ENCODE data around the gene PSME4.

Gene PSME4, protein sequence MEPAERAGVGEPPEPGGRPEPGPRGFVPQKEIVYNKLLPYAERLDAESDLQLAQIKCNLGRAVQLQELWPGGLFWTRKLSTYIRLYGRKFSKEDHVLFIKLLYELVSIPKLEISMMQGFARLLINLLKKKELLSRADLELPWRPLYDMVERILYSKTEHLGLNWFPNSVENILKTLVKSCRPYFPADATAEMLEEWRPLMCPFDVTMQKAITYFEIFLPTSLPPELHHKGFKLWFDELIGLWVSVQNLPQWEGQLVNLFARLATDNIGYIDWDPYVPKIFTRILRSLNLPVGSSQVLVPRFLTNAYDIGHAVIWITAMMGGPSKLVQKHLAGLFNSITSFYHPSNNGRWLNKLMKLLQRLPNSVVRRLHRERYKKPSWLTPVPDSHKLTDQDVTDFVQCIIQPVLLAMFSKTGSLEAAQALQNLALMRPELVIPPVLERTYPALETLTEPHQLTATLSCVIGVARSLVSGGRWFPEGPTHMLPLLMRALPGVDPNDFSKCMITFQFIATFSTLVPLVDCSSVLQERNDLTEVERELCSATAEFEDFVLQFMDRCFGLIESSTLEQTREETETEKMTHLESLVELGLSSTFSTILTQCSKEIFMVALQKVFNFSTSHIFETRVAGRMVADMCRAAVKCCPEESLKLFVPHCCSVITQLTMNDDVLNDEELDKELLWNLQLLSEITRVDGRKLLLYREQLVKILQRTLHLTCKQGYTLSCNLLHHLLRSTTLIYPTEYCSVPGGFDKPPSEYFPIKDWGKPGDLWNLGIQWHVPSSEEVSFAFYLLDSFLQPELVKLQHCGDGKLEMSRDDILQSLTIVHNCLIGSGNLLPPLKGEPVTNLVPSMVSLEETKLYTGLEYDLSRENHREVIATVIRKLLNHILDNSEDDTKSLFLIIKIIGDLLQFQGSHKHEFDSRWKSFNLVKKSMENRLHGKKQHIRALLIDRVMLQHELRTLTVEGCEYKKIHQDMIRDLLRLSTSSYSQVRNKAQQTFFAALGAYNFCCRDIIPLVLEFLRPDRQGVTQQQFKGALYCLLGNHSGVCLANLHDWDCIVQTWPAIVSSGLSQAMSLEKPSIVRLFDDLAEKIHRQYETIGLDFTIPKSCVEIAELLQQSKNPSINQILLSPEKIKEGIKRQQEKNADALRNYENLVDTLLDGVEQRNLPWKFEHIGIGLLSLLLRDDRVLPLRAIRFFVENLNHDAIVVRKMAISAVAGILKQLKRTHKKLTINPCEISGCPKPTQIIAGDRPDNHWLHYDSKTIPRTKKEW (N-terminal part only)

DNA sequence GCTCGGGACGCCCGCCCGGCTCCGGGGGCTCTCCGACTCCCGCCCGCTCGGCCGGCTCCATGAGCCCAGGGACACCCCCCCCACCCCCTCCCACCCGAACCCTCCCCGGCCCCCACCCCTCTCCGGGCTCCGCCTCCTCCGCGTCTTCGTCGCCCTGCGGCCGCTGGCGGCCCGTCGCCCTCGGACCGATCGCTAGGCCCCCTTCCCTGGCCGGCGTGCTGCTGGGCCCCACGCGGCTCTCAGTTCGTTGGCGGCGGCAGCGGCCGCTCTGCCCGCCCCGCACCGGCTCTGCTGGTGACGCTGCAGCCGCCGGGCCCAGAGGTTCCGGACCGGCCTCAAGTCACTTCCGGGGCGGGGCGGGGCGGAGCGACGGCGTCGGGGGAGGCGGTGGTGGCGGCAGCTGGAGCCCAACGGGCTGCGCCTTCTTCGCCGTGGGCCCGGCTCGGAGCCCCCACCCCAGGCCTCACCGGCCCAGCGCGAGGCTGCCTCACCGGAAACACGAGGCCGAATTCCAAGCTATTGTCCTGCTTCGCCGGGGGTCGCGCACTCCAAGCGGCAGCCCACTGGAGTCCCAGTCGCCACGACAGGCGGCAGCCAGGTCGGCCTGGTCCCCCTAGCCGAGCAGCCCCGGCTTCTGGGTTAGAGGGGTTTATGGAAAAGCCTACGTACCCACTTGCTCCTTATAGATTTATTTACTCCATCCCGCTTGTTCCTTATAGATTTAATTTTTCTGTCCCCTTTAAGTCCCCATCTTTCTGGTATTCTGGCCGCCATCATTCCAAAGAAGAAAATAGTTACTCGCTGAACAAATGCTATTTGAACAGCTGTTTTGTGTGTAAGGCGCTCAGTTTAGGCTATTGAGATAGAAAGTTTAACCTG lies at the start of gene PSME4:
TSS of gene PSME4 (minus strand) at position 270 of the 879 bp plus-strand sequence. CDS start at position 61, 209 bp downstream.
- Histone ChIP-seq H3K9me3 (ENCODE audit: control insufficient read depth in 1 of 2, low read length in 2 of 2) (no peaks in the 10 kb centered on the region), H3K27me3 (ENCODE audit: control insufficient read depth in 1 of 2, insufficient read depth in 2 of 2, low read length in 2 of 2) (no peaks in the 10 kb centered on the region), H3K4me3 (ENCODE audit: low read depth in 1 of 2, low read length in 2 of 2) (peak within 1 kb of the TSS; percentile 88 to 89), H3K9ac (ENCODE audit: low read depth in 1 of 2, low read length in 2 of 2) (peak within 1 kb of the TSS; percentile 95 to 97), H3K36me3 (ENCODE audit: control insufficient read depth in 1 of 2, insufficient read depth in 2 of 2, low read length in 2 of 2) (peaks cover 2 to 8% of the 10 kb centered on the region in 2 donors), H3K4me1 (ENCODE audit: control insufficient read depth in 1 of 2, insufficient read depth in 2 of 2, low read length in 2 of 2) (peaks cover 15 to 17% of the 10 kb centered on the region in 2 donors), H3K27ac (ENCODE audit: low read depth, low read length) (peak within 1 kb of the TSS; percentile 87)

DNA sequence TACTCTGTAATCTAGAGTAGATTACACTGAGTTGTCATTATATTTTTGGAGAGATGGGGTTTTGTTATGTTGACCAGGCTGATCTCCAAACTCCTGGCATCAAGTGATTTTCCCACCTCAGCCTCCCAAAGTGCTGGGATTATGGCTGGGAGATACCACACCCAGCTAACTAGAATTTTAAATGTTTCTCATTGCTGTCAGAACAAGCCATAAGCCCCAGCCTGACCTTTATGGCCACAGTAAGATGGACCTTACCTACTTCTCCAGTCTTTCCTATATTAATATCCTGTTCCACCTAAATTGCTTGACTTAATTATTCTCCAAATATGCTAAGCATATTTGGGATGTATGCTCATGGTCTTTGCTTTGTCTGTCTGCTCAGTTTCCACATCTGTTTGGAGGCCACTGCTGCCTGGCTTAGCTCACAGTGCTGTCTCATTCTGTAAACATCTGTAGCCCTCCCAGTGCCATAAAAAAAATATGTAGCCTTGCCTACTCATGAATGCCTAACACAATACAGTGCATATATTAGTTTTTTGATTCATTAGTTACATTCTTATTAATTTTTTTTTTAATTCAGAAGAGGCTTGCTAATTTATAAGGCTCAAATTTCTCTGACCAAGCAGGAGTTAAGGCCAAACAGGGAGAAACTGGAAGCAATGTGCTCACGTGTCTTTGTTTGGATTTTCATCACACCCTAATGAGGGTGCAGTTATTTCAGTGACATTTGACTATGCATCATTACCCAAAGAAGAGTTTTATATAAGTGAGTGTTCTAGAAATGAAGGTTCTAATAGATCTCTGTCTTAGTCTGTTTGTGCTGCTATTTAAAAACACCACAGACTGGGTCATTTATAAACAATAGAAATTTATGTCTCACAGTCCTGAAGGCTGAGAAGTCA lies 45.3 kb upstream of the PSME4 start:
- Histone ChIP-seq H3K36me3 (ENCODE audit: control insufficient read depth in 1 of 2, insufficient read depth in 2 of 2, low read length in 2 of 2) (no peaks in the 10 kb centered on the region), H3K4me3 (ENCODE audit: low read depth in 1 of 2, low read length in 2 of 2) (no peak overlapping the region), H3K9me3 (ENCODE audit: control insufficient read depth in 1 of 2, low read length in 2 of 2) (peaks cover 4 to 6% of the 10 kb centered on the region in 2 donors), H3K9ac (ENCODE audit: low read depth in 1 of 2, low read length in 2 of 2) (no peak overlapping the region), H3K4me1 (ENCODE audit: control insufficient read depth in 1 of 2, insufficient read depth in 2 of 2, low read length in 2 of 2) (no peaks in the 10 kb centered on the region), H3K27me3 (ENCODE audit: control insufficient read depth in 1 of 2, insufficient read depth in 2 of 2, low read length in 2 of 2) (no peaks in the 10 kb centered on the region), H3K27ac (ENCODE audit: low read depth, low read length) (no peak overlapping the region)

- Histone ChIP-seq H3K4me3 (ENCODE audit: low read depth in 1 of 2, low read length in 2 of 2) (no peak overlapping the region), H3K4me1 (ENCODE audit: control insufficient read depth in 1 of 2, insufficient read depth in 2 of 2, low read length in 2 of 2) (no peaks in the 10 kb centered on the region), H3K36me3 (ENCODE audit: control insufficient read depth in 1 of 2, insufficient read depth in 2 of 2, low read length in 2 of 2) (no peaks in the 10 kb centered on the region), H3K9me3 (ENCODE audit: control insufficient read depth in 1 of 2, low read length in 2 of 2) (no peaks in the 10 kb centered on the region), H3K27ac (ENCODE audit: low read depth, low read length) (no peak overlapping the region), H3K27me3 (ENCODE audit: control insufficient read depth in 1 of 2, insufficient read depth in 2 of 2, low read length in 2 of 2) (no peaks in the 10 kb centered on the region), H3K9ac (ENCODE audit: low read depth in 1 of 2, low read length in 2 of 2) (no peak overlapping the region)
Measured at GRCh38 chr2:54013996-54014395, 43.2 kb upstream of the PSME4 start.

GRCh38 chr2:54012538-54013141 lies 41.8 kb upstream of the PSME4 start:
- Histone ChIP-seq H3K4me1 (ENCODE audit: control insufficient read depth in 1 of 2, insufficient read depth in 2 of 2, low read length in 2 of 2) (no peaks in the 10 kb centered on the region), H3K36me3 (ENCODE audit: control insufficient read depth in 1 of 2, insufficient read depth in 2 of 2, low read length in 2 of 2) (no peaks in the 10 kb centered on the region), H3K27me3 (ENCODE audit: control insufficient read depth in 1 of 2, insufficient read depth in 2 of 2, low read length in 2 of 2) (no peaks in the 10 kb centered on the region), H3K9me3 (ENCODE audit: control insufficient read depth in 1 of 2, low read length in 2 of 2) (no peaks in the 10 kb centered on the region), H3K27ac (ENCODE audit: low read depth, low read length) (no peak overlapping the region), H3K9ac (ENCODE audit: low read depth in 1 of 2, low read length in 2 of 2) (no peak overlapping the region), H3K4me3 (ENCODE audit: low read depth in 1 of 2, low read length in 2 of 2) (no peak overlapping the region)

DNA sequence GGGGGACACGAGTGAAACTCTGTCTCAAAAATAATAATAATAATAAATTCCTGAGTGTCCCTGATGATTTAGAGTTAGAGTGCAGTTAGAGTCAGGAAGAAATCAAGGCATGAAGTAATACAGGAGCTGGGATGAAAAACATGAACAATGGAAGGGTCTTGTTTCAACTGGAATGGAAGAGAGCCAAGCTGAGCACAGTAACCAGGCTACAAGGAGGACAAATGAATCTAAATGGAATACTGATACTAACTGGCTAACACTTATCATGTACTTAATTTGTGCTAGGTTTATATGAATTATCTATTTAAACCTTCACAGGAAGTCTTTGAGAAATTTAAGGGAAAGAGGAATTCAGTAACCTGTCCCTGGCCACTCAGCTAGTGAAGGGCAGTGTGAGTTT lies 38.8 kb upstream of the PSME4 start:
- Histone ChIP-seq H3K27ac (ENCODE audit: low read depth, low read length) (no peak overlapping the region), H3K4me3 (ENCODE audit: low read depth in 1 of 2, low read length in 2 of 2) (no peak overlapping the region), H3K4me1 (ENCODE audit: control insufficient read depth in 1 of 2, insufficient read depth in 2 of 2, low read length in 2 of 2) (no peaks in the 10 kb centered on the region), H3K36me3 (ENCODE audit: control insufficient read depth in 1 of 2, insufficient read depth in 2 of 2, low read length in 2 of 2) (no peaks in the 10 kb centered on the region), H3K27me3 (ENCODE audit: control insufficient read depth in 1 of 2, insufficient read depth in 2 of 2, low read length in 2 of 2) (no peaks in the 10 kb centered on the region), H3K9me3 (ENCODE audit: control insufficient read depth in 1 of 2, low read length in 2 of 2) (no peaks in the 10 kb centered on the region), H3K9ac (ENCODE audit: low read depth in 1 of 2, low read length in 2 of 2) (no peak overlapping the region)

DNA sequence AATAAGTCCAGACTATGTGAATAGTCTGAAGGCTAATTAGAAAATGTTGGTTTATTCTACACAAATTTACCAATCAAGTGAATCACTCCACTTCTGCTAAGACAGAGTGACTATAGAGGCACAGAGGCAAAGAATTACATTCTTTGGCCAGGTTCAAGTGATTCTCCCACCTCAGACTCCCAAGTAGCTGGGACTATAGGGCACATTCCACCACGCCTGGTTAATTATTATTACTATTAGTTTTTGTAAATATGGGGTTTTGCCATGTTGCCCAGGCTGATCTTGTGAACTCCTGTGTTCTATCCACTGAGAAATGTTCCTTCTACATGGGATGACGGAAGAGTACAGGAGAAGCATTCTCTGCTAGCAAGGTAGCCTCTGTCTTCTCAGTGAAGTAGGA lies 37.6 kb upstream of the PSME4 start:
- H3K4me3 ChIP-seq (ENCODE audit: low read depth in 1 of 2, low read length in 2 of 2): no peak overlapping the region
- H3K9me3 ChIP-seq (ENCODE audit: control insufficient read depth in 1 of 2, low read length in 2 of 2): no peaks in the 10 kb centered on the region
- H3K4me1 ChIP-seq (ENCODE audit: control insufficient read depth in 1 of 2, insufficient read depth in 2 of 2, low read length in 2 of 2): no peaks in the 10 kb centered on the region
- no peaks in the 10 kb centered on the region for H3K36me3 ChIP-seq (ENCODE audit: control insufficient read depth in 1 of 2, insufficient read depth in 2 of 2, low read length in 2 of 2)
- H3K27me3 ChIP-seq (ENCODE audit: control insufficient read depth in 1 of 2, insufficient read depth in 2 of 2, low read length in 2 of 2): no peaks in the 10 kb centered on the region
- no peak overlapping the region for H3K27ac ChIP-seq (ENCODE audit: low read depth, low read length)
- H3K9ac ChIP-seq (ENCODE audit: low read depth in 1 of 2, low read length in 2 of 2): no peak overlapping the region

GRCh38 chr2:54000524-54000923 lies 29.7 kb upstream of the PSME4 start:
- H3K36me3 ChIP-seq (ENCODE audit: control insufficient read depth in 1 of 2, insufficient read depth in 2 of 2, low read length in 2 of 2): no peaks in the 10 kb centered on the region
- no peak overlapping the region for H3K27ac ChIP-seq (ENCODE audit: low read depth, low read length)
- no peaks in the 10 kb centered on the region for H3K9me3 ChIP-seq (ENCODE audit: control insufficient read depth in 1 of 2, low read length in 2 of 2)
- H3K4me1 ChIP-seq (ENCODE audit: control insufficient read depth in 1 of 2, insufficient read depth in 2 of 2, low read length in 2 of 2): no peaks in the 10 kb centered on the region
- no peak overlapping the region for H3K9ac ChIP-seq (ENCODE audit: low read depth in 1 of 2, low read length in 2 of 2)
- no peak overlapping the region for H3K4me3 ChIP-seq (ENCODE audit: low read depth in 1 of 2, low read length in 2 of 2)
- H3K27me3 ChIP-seq (ENCODE audit: control insufficient read depth in 1 of 2, insufficient read depth in 2 of 2, low read length in 2 of 2): no peaks in the 10 kb centered on the region

DNA sequence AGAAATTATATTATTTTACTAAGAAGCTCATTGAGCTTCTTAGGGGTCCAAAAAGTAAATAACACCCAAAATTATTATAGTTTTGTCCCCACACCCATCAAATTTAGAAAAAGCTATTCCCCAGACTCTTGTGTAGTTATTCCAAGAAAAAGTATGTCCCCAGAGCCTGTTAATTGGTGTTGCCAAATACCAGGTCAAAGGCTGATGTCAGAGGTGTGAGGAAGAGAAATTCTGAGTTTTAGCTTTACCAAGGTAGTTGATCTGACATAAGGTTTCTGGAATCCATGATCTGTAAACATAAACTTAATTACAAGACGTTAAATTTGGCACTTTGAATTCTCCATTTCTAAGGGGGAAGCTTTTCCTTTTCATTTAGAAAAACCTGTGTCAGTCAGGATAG lies 29.3 kb upstream of the PSME4 start:
- H3K27ac ChIP-seq (ENCODE audit: low read depth, low read length): no peak overlapping the region

More for the DNA sequence above, 29.3 kb upstream of the PSME4 start:
- H3K36me3 ChIP-seq (ENCODE audit: control insufficient read depth in 1 of 2, insufficient read depth in 2 of 2, low read length in 2 of 2): no peaks in the 10 kb centered on the region
- no peaks in the 10 kb centered on the region for H3K27me3 ChIP-seq (ENCODE audit: control insufficient read depth in 1 of 2, insufficient read depth in 2 of 2, low read length in 2 of 2)
- no peak overlapping the region for H3K9ac ChIP-seq (ENCODE audit: low read depth in 1 of 2, low read length in 2 of 2)
- no peak overlapping the region for H3K4me3 ChIP-seq (ENCODE audit: low read depth in 1 of 2, low read length in 2 of 2)
- no peaks in the 10 kb centered on the region for H3K9me3 ChIP-seq (ENCODE audit: control insufficient read depth in 1 of 2, low read length in 2 of 2)
- no peaks in the 10 kb centered on the region for H3K4me1 ChIP-seq (ENCODE audit: control insufficient read depth in 1 of 2, insufficient read depth in 2 of 2, low read length in 2 of 2)

All from duodenal mucosa (tissue), 2 donors.